KOPT-K1 (cell line): Measurements from ENCODE around the gene EDRF1.

Experiments used
- H3K27ac ChIP-seq: fragments of 200-600 bp; sonication (generic); 2 replicates; pipeline ENCODE4 v1.5.1; 2016; ENCODE audit warnings: antibody characterized with exemption, mild to moderate bottlenecking, low read depth, low read length; ENCODE audit not compliant: poor library complexity, severe bottlenecking
- H3K36me3 ChIP-seq: fragments of 200-600 bp; sonication (generic); 2 replicates; pipeline ENCODE4 v1.5.1; 2017; ENCODE audit warnings: antibody characterized with exemption, mild to moderate bottlenecking, low read length, moderate library complexity; ENCODE audit not compliant: insufficient read depth
- H3K9me3 ChIP-seq: fragments of 200-600 bp; sonication (generic); 2 replicates; pipeline ENCODE4 v1.5.1; 2017; ENCODE audit warnings: antibody characterized with exemption, low read length, mild to moderate bottlenecking; ENCODE audit not compliant: insufficient read depth, poor library complexity, severe bottlenecking

EDRF1 gene

DNA sequence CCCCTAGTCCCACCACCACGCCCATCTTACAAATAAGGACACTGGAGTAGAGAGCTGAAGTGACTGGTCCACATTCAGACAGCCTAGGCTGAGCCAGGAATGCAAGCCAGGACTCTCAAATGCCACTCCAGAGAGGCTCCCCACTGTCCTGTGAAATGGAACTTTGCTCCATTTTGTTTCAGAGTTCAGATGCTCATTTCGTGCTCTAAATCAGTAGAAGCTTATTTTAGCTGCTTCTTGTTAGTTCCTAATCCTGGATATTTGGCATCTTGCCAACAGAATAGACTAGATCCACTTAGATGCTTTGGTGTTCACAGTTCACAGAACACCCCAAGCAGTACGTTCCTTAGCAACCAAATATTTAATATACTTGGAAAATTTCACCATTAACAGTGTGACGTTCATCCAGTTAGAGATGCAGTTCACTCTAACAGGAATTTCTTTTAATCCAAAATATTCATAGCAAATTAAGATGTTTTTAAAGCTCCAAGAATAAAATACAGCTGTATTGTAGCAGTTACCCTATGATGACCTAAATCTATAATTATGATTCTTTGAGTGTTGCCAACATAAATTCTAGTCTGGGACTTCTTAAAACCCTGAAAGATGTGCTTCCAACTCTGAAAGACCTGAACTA lies 48.8 kb downstream of the EDRF1 start:
- H3K27ac ChIP-seq: no peak overlapping the region
- H3K36me3 ChIP-seq: peaks cover 66% of the 10 kb centered on the region
- H3K9me3 ChIP-seq: no peaks in the 10 kb centered on the region

- Histone ChIP-seq H3K27ac (no peak overlapping the region), H3K36me3 (peaks cover 58% of the 10 kb centered on the region), H3K9me3 (no peaks in the 10 kb centered on the region)
Measured at GRCh38 chr10:125769175-125769574, 49.7 kb downstream of the EDRF1 start.

DNA sequence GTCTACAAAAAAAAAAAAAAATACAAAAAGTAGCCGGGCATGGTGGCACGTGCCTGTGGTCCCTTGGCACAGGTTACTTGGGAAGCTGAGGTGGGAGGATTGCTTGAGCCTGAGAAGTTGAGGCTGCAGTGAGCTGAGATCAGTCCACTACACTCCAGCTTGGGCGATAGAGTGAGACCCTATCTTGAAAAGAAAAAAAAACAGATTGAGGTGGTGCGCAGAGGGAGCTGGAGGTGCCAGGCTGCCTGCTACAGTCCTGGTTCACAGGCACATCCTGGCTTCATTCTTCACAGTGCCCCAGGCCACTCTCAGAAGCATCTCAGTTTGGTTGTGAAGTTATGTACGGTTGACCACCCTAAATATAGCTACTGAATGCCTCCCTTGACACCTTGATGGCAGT lies 51.3 kb downstream of the EDRF1 start:
- no peaks in the 10 kb centered on the region for H3K9me3 ChIP-seq
- H3K27ac ChIP-seq: no peak overlapping the region
- H3K36me3 ChIP-seq: peaks cover 41% of the 10 kb centered on the region

DNA sequence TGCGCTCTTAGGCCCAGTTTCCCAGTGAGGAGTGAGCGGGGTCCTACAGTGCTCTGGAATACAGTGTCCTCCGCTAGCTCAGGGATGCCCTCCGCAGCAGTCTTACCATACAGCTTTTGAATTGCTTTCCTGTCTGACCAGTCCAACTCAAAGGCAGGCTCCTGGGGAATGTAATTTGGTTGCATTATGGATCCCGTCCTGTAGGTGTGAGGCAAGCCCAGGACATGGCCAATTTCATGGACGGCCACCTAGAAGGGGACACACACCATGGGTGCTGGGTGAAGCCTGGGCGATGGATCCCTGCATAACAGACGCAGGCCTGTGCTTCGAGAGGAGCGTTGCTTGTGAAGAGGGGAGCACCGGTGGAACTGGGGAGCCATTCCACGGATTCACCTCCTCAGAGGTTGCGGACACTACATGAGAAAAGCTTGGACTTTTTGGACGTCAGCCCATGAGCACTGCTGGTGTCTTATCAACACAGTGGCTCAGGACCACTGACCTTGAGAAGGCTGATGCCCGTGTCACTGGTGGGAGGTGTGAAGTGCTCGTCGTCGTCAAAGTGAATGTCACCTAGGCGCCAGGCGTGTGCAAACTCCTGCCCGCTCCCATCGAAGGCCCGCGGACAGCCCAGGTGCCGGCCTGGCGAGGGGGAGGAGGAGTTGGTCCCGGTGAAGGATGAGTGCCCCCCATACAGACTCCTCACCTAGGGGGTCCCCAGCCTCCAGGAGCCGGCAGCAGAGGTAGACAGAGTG lies 52.8 kb downstream of the EDRF1 start:
- Histone ChIP-seq H3K36me3 (peaks cover 27% of the 10 kb centered on the region; the same call in 1 of the 2 replicates), H3K27ac (no peak overlapping the region), H3K9me3 (no peaks in the 10 kb centered on the region)

DNA sequence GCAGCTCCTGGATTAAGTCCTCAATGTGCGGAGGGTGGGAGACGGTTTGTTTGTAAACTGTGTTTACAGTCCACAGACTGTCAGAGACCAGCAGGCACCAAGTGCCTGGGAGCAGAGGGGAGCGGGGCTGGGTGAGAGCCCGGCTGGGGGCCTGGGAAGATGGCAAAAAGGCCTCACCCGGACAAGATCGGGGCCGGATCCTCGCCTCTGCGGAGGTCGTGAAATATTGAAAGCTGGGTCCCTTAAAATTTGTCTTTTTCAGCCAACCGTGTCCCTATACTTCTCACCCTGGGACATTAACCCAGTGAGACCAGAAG lies 53.3 kb downstream of the EDRF1 start:
- no peak overlapping the region for H3K27ac ChIP-seq

DNA sequence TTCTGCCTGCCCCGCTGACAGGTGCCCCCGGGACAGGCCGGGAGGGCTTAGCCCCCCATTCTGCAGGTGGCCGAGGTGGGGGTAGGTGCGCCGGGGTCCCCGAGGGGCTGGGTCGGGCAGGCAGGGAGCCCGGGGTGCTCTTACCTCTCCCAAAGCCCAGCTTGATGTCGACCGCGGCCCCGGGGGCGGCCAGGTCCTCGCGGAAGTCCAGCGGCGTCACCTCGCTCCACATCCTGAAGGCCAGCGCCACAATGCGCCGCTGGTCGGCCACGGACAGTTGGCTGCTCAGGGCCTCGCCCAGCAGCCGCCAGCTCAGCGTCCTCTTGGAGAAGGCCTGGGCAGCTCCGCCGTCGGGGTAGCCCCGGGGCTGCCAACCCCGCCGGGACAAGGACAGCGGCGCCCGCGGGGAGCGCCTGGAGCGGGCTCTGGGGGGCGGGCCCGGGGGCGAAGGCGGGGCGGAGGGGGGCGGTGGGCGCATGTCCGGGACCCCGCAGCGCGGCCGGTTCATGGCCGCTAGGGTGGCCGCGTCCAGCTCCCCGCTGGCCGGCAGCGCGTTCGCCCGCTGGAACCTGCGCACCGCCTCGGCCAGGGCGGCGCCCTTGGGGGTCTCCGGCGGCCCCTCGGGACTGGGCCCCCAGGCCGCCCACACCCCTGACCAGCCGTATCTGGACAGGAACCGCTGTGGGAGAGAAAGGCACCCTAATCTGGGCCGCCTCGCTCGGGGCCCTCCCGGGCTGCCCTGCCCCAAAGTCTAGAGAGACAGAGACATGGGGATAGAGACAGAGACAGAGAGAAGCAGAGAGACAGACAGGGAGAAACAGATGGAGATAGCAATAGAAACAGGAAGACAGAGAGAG lies 54.4 kb downstream of the EDRF1 start:
- Histone ChIP-seq H3K36me3 (peaks cover 17% of the 10 kb centered on the region; the same call in 1 of the 2 replicates), H3K9me3 (no peaks in the 10 kb centered on the region), H3K27ac (no peak overlapping the region)

More for the DNA sequence above, 53.3 kb downstream of the EDRF1 start:
- H3K9me3 ChIP-seq: no peaks in the 10 kb centered on the region
- peaks cover 22% of the 10 kb centered on the region; the same call in 1 of the 2 replicates for H3K36me3 ChIP-seq

DNA sequence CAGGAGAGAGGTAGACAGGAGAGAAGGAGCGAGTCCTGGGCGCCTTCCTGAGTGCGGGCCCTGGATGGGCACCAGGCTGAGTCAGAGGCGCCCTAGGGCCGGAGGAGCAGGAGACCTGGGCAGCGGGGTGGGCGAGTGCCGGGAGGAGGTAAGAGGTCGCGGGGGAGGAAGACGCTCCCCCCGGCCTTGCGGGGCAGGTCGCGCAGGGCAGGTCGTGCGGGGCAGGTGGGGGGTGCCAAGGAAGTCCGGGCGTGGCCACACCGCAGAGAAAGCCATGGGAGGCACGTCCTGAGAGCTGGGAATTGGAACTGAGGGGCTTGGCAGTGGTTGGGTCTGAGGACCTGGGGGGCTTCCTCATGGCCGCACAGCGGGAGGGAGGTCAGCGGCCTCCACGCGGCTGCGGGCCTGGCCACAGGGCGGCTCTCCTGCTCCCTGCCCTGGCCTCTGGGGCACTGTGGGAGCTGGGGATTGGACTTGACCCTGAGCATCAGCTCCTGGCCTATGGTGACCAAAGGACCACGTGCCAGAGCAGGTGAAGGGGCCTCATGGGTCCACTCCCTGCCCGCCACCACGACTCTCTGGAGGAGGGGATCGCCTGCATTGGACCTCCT lies 55.2 kb downstream of the EDRF1 start:
- H3K36me3 ChIP-seq: peaks cover 11% of the 10 kb centered on the region; the same call in 1 of the 2 replicates
- no peaks in the 10 kb centered on the region for H3K9me3 ChIP-seq
- no peak overlapping the region for H3K27ac ChIP-seq

DNA sequence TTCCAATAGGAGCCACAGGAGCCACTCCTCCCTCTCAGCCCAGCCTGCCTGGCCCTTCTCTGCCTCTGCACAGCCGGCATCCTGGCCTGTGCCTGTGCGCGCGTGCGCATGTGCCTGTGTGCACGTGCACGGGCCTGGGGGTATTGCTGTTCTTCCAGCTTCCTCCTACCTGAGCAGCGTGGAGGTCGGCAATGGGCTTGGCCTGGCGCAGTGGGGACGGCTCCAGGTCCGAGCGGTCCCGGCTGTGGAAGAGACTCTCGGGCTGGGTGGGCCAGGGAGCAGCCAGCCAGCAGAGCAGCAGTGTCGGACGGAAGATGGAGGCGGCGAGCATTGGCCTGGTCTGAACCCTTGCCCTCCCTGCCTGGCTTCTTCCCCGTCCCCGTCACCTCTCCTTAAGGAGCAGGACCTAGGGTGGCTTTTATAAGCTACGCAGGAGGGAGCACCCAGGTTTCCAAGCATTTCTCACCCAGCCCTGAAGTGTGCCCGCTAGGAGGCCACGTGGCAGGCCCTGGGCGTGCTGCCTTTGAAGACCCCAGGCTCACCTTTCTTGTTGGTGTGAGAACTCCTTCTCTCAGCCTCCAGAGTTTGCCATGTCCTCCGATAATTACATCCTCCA lies 56.1 kb downstream of the EDRF1 start, which contains the start of gene MMP21:
Gene MMP21 (minus strand): TSS at position 331 of the 616 bp plus-strand sequence. CDS start 0 bp downstream, at position 331.
- no peak within 1 kb of the TSS for H3K27ac ChIP-seq
- H3K9me3 ChIP-seq: no peaks in the 10 kb centered on the region
- peaks cover 1% of the 10 kb centered on the region; the same call in 1 of the 2 replicates for H3K36me3 ChIP-seq

GRCh38 chr10:125777806-125778205 lies 58.3 kb downstream of the EDRF1 start:
- Histone ChIP-seq H3K27ac (no peak overlapping the region), H3K9me3 (no peaks in the 10 kb centered on the region), H3K36me3 (no peaks in the 10 kb centered on the region)

DNA sequence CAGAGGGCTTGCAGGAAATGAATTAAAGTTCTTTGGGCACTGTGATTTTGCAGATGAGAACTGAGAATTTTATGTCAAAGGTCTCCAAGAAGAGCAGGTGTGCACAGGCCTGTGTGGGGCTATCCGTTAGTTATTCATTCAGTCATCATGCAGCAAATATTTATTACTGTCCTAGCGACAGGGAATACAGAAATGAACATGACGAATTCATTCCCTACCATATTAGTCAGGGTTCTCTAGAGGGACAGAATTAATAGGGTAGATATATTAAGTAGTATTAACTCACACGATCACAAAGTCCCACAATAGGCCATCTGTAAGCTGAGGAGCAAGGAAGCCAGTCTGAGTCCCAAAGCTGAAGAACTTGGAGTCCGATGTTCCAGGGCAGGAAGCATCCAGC lies 59.0 kb downstream of the EDRF1 start:
- H3K27ac ChIP-seq: no peak overlapping the region
- H3K9me3 ChIP-seq: no peaks in the 10 kb centered on the region
- H3K36me3 ChIP-seq: no peaks in the 10 kb centered on the region

DNA sequence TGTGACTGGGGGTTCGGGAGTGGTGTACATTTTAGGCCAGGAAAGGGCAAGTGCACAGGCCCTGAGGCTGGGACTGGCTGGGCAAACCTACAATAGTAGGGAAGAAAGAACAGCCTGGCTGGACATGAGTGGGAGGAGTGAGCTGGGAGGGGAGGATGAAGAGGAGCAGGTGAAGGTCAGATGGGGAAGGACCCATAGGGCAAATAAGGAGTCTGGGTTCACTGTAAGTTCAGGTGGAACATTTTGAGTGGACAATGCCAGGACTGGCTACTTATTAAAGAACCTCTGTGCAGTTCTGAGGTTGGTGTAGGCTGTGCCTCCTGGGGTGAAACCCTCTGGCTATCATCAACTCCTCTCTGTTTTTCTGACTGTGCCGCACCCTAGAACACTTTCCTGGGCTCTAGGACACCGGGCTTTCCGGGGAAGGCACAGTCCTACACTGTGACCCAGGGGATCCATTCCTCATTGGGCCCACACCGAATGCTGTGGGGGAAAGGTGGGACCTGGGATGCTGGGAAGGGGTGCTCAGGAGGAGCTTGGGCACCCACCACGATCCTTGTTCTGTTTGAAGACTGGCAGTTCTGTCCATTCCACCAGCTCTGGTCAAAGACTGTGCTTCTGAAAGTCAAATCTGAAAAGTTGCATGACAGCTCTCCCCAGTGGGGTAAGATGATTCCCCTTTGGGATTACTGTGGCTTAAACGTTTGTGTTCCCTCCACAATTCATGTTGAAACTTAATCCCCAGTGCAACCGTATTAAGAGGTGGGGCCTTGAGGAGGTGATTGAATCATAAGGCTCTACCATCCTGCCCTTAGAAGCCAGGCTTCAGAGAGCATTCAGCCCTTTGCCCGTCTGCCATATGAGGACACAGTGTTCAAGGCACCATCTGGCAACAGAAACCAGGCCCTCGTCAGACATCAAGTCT lies 60.2 kb downstream of the EDRF1 start:
- Histone ChIP-seq H3K9me3 (no peaks in the 10 kb centered on the region), H3K36me3 (no peaks in the 10 kb centered on the region), H3K27ac (no peak overlapping the region)

DNA sequence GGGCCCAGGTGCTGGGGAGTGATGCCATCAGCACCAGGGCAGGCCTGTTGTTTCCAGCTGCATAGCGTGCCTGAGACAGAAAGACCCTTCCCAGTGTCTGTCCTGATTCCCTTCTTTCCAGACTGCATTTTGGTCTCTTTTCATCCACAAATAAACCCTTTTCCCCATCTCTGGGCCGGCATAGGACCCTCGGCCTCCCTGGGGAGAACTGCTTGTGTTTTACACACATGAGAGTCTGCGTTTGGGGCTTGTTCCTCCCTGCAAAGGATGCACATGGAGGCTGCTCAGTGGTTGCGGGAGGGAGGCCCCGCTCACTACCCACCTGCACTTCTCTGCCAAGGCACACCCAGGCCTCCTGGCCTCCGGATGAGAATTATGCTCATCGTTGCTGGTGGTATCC lies 61.9 kb downstream of the EDRF1 start:
- Histone ChIP-seq H3K36me3 (no peaks in the 10 kb centered on the region), H3K9me3 (no peaks in the 10 kb centered on the region), H3K27ac (no peak overlapping the region)

DNA sequence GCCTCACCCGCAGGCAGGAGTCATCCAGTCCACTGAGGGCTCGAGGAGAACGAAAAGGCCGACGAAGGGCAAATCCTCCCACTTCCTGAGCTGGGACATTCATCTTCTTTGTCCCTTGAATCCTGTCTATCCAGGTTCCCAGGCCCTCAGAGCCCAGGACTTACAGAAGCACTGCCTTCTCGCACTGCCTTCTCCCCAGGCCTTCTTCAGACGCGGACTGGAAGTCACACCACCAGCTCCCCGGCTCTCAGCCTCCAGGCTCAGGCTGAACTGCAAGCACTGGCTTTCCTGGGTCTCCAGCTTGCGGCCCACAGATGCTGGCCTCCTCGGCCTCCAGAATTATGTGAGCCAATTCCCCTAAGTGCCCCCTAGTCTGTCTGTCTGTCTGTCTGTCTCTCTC lies 62.5 kb downstream of the EDRF1 start:
- H3K36me3 ChIP-seq: no peaks in the 10 kb centered on the region
- H3K27ac ChIP-seq: no peak overlapping the region
- H3K9me3 ChIP-seq: no peaks in the 10 kb centered on the region

DNA sequence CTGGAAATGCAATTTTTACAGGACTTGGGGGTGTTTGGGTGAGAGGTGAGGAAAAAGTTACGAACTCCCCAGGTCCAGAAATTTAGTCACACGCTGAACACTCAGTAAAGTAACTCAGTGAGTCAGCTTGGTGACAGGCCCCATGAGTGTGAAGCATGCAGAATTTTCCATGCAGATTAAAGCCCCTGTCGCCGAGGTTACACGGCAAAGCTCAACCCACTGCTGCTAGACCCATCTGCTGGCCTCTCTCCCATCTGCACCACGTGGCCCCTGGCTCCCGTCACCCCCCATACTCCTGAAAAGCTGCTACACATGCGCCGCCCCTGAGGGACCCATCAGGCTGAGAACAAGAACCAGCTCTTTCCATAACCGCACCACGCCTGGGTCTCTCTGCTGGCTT lies 63.1 kb downstream of the EDRF1 start:
- no peak overlapping the region for H3K27ac ChIP-seq
- H3K9me3 ChIP-seq: no peaks in the 10 kb centered on the region

More for the DNA sequence above, 63.1 kb downstream of the EDRF1 start:
- peaks cover under 1% of the 10 kb centered on the region; the same call in 1 of the 2 replicates for H3K36me3 ChIP-seq
